HG02870 (cell line): ENCODE data around the gene VWA8.
"Not testable (repeated sequence)": the region's sequence is repeated elsewhere in the genome, so short reads cannot be mapped to it uniquely, and the experiment has no call there.

ENCODE experiments used
- ATAC-seq: cut with Tn5 transposase; IDR thresholded peaks from one replicate; pipeline ENCODE4 v1.9.1; 2021; ENCODE audit warnings: mild to moderate bottlenecking, moderate library complexity; ENCODE audit not compliant: unreplicated experiment

Gene VWA8

DNA sequence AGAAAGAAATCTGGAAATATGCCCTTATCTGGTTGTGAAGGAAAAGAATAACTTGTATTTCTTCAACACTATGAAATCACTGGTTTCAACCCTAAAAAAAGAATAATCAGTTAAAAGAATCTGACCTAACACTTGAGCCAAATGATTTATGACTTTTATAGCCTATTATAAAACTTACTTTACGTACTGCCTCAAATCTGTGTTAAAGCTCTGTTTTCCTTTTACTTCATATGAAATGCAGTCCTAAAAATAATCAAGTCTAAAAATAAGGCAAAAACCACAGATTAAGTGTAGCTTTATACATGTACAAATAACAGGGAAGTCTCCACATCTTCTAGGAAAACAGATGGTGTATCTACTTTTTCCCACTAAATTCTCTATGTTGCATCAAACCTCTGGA lies 101.3 kb downstream of the VWA8 start:
- no peak for ATAC-seq

DNA sequence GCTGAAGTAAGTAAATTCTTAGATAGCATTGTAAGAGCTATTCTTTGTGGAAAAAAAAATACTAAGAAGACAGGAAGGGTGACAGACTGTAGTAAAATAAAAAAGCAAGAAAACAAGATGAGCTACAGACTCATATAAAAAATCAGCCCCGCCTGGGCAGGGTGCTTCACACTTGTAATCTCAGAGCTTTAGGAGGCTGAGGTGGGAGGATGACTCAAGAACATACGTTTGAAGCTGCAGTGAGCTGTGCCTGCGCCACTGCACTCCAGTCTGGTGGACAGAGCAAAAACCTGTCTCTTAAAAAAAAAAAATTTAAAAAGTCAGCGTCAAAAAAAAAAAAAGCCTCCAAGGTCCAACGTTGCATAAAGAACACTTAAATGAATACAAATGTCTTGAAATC lies 102.1 kb downstream of the VWA8 start:
- ATAC-seq, result no peak

DNA sequence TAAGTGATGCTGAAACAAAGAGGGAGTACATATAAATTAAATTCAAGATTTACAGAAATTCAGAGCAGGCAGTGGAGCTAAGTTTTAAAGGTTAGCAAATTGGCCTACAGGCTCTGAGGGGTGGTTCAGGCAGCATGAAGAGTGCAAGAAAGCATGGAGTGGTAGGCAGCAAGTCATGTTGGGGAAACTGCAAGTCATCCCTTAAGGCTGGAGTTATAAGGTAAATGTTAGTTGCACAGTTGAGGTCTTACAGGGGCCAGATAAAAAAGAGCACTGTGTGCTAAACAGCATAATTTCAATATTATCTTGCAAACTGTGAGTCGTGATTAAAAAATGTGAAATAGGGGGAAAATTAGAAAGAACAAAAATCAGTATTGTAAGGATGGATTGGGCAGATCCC lies 106.2 kb downstream of the VWA8 start:
- ATAC-seq, result no peak

DNA sequence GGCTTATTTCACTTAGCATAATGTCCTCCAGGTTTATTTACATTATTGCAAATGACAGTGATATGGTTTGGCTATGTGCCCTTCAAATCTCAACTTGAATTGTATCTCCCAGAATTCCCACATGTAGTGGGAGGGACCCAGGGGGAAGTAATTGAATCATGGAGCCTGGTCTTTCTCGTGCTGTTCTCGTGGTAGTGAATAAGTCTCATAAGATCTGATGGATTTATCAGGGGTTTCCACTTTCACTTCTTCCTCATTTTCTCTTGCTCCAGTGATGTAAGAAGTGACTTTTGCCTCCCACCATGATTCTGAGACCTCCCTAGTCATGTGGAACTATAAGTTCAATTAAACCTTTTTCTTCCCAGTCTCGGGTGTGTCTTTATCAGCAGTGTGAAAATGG lies 109.6 kb downstream of the VWA8 start:
- ATAC-seq, result no peak

DNA sequence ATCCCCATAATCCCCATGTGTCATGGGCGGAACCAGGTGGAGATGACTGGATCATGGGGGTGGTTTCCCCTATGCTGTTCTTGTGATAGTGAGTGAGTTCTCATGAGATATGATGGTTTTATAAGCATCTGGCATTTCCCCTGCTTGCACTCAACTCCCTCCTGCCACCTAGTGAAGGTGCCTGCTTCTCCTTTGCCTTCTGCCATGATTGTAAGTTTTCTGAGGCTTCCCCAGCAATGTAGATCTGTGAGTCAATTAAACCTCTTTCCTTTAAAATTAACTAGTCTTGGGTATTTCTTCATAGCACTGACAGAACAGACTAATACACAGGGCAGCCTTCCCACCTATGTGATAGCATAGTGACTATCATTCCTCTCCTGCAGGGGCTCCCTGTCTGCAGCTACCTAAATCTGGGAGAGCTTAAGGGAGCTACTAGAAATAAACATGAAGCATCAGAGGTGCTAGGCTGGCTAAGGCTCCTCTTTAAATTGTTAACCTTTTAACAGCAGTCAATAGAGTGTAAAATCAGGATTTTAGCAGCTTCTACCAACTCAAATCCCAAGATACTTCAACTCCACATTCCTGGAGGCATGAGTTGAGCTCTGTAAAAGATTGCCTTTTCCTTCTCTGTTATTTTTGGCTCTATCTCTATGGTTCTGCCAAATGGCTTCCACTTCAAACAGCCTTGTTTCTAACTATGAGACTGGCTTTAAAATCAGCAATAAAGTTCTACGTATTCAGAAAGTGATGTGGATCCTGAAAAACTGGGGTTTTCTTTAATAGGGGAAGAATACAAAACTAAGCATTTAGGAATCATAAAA lies 112.3 kb downstream of the VWA8 start:
- no peak for ATAC-seq

DNA sequence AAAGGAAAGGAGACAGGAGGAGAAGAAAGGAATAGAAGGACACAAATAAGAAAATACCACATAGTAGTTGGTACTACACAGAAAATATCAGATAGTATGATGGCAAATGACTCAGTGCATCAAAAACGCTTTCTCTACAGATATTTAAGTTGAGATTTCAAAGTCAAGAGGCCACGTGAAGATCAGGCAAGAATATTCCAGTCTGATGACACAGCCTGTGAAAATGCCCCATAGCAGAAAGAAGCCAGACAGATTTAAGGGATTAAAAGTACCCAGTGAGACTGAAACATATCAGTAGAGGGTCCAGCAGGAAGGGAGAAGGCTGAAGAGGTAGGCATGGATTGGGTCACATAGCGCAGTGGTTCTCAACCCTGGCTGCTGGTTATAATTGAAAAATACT lies 113.7 kb downstream of the VWA8 start:
- no peak for ATAC-seq

DNA sequence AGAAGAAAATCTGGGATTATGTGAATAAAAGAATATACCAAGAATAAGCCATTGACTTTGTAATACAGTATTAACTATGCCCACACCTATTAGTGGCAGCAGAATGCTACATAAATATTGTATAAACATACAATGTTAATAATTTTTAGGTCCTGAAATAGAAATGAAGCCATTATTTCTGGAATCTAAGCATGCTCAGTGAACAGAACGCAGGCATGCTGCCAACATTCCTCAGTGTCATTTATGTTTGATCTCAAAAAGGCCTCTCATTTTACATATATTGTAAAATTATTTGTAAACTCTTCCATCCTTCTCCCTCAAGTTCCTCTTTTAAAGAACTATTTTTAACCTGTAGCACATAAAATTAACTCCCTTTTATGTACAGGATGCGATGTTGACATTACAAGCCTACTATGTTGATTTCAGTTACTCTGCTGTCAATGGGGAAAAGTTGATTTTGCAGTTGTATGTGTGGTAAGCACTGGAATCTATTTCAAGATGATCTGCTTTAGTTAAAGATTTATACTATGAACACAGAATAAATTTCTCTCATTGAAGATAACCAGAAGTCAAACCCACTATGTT lies 118.8 kb downstream of the VWA8 start:
- ATAC-seq, result no peak

DNA sequence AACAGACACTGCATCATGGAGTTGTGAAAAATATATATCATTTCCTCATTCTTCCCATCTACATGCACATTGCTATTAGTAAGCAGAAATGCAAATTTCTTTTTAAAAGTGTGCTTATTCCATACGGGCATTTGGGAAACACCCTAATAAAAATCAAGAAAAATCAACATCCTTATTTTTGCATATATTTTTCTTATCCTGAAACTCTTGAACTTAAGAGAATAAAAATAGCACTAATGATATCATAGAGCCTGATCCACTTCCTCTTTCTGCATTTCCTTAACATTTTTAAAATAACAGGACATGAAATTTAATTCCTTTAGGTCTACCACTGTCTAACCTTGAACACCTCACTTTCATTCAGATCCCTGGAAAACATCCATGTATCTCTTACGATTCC lies 123.3 kb downstream of the VWA8 start:
- no peak for ATAC-seq

DNA sequence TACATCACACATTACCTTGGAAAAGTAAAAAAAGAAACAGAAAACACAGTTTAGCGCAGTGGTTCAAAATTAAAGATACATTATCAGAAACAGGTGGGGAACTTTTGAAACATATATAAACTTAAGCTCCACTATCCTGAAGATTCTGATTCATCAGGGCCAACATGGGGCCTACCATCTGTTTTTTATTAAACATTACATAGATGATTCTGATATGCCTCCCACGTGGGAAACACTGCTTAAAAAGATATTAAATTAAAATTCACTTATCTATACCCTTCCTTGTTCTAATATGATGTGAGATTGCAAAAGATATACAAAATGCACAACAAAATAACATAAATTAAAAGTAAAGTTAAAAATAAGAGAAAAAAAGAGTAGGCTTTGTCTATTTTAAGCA lies 125.0 kb downstream of the VWA8 start:
- no peak for ATAC-seq

DNA sequence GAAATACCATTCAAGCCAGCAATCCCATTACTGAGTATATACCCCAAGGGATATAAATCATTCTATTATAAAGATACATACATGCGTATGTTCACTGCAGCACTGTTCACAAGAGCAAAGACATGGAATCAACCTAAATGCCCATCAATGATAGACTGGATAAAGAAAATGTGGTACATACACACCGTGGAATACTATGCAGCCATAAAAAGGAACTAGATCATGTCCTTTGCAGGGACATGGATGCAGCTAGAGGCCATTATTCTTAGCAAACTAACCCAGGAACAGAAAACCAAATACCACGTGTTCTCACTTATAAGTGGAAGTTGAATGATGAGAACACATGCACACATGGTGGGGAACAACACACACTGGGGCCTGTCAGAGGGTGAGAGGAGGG lies 126.2 kb downstream of the VWA8 start:
- ATAC-seq, result not testable (repeated sequence)

DNA sequence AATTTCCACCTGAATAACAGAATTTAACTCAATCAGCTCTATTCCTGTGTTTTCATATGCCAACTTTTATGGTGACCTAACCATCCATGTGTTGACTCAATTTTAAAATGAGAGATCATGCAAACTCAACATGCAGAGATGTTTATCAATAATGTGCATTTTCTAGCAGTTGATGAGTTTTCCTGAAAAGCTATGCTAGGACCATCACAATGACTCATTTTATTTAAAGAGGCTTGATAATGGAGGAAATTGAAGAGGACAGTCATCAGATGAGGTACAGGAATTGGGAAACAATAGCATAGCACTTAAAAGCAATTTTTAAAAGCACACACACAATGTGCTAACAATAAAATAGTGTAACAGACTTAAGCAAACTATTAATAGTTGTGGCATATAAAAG lies 127.1 kb downstream of the VWA8 start:
- ATAC-seq, result no peak

DNA sequence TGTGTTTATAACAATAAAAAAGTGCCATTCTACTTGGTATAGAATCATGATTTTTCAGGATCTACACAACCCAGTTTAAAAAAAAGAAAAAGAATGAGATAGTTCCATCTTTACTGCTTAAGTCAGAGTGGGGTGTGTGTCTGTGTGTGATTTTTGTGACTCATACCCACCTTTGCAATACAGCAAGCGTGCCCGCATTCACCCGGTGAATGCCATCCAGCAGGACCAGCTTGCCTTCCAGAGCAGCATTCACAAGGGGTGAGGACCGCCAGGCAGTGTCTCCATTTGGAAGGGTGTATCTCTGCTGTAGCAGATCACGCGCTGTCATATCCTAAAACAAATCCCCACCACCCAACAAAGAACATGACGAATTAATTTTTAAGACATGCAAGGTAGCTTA lies 127.7 kb downstream of the VWA8 start:
- ATAC-seq, result no peak

DNA sequence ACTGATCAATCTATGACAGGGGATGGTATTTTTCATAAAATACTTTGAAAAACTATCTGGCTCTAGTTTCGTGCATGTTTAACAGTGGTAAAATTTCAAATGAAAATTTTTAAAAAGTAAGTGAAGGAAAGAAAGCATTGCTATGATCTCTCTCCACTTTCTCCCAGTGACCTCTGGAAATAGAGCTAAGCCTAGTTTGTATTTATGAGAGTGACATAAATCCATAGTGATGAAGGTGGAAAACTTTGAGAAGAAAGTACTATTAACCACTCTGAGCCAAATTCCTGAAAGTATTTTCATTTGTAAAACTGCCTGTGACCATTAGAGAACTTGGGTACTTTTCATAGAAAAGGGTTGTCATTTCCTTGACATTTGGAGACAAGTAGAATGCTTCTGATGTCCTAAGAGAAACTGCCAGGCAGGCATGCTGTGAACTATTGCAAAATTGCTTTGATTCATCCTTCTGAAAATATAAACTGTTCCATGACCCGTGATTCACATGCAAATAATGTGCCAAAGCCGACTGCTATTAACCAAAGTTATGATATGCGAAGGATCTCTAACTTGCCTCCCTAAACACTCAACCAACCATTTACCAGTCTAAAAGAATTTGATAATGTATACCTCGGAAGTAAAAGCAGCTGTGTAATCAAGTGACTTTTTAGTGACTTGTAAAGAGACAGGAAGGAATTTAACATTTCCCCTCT lies 133.2 kb downstream of the VWA8 start:
- ATAC-seq, result no peak

DNA sequence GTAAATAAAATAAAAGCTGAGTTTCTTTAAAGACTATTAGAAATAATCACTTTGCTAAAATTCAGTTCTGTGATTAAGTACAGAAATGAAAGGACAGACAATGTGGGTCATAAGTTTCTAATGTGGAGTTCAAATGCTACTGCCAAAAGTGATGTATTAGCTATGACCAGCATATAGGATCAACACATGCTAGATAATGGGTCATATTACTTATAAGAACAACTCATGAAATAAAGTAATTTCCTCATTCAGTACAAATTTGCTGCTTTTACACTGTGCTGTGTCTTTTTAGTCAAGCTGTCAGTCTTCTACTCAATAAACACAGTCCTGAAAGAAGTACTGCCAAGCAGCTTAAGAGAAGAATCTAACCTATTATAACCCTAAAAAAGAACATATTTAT lies 135.2 kb downstream of the VWA8 start:
- no peak for ATAC-seq

DNA sequence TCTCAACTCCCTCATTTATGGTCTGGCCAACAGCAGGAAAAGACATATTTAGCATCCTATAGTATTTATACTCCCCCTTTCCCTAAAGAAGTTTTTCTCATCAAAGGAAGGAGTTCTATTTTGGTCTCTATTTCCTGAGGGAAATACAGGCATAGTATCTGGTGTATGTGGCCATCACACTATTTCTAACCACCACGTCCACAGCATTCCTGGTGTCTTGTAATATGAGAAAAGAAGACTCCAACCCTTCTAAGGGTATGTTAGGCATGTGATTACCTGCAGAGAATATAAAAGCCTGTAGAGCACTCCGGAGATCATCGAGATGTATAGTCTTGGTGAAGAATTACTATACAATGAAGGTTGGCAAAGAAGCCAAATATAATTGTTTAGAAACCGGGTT lies 137.4 kb downstream of the VWA8 start:
- no peak for ATAC-seq

DNA sequence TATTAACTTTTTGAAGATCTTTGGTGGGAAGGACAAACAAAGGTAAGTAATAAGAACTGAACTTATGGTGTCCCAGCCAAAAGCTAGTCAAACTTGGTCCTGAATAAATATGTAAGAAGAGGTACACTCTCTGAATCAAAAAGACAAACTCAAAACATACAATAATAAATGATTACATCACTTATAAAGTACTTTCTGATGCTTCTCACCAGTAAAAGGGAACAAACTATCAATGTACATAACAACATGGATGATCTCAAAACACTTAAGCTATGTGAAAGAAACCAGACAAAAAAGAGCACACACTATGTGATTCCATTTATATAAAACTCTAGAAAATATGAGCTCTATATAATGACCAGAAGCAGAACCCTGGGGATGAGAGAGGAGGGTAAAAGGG lies 138.3 kb downstream of the VWA8 start:
- no peak for ATAC-seq

DNA sequence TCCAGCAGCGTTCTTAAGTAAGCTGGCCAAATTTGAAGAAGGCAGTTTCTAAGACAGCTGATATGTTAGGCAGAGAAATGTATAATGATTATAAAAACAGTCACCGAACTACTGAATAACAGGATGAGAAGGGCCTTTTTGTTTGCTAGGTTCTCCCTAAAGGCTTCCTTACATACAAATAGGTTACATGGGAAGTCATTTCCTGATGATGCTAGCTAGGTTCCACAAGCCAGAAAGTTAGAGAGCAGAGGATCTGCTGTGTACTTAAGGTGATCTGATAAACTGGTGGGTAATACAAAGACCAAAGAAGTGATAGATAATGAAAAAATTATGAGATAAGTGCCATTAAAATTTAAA lies 139.7 kb downstream of the VWA8 start:
- no peak for ATAC-seq

DNA sequence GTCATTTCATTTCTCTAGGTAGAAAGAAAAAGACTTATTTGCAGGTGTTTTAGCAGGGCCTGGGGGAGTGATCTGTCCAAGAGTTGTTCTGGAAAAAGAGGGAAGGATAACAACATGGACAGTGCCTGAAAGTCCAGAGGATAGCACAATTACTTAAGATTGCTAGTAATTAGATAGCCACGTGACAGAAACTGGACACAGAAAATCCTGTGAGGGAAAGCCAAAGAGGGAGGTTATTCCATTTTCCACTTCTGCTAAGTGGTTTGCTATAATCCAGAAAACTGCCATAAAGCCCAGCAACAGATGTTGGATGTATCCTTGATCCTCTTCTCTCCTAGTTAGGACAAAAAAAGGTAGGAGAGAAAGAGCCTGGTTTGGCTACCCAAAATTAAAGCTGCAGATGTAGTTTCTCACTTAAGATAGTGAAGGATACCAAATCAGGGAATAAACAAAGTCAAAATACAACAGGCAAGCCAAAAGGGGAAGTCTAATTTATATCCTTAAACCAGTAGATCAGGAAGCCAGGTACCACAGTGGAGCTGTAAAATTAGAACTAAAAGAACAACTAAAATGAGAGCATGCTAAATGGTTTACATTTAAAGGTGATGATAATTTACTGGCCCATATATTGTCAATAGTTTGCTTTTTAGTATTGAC lies 140.2 kb downstream of the VWA8 start:
- no peak for ATAC-seq

DNA sequence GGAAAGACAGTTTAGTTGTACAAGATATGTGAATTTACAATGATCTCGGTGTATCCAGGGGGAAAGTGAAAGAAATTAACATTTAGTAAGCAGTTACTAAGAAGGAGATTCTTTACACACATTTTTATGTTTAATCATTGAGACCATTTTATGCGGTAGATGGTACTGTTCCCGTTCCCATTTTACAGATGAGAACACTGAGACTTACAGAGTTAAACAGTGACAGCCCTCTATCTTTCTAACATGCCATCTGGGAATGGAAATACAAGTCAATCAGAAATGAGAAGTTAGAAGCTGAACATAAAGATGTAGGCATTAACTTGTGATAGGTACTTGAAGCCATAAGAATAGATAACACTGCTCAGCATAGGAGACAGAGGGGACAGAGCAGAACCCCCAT lies 144.9 kb downstream of the VWA8 start:
- no peak for ATAC-seq

DNA sequence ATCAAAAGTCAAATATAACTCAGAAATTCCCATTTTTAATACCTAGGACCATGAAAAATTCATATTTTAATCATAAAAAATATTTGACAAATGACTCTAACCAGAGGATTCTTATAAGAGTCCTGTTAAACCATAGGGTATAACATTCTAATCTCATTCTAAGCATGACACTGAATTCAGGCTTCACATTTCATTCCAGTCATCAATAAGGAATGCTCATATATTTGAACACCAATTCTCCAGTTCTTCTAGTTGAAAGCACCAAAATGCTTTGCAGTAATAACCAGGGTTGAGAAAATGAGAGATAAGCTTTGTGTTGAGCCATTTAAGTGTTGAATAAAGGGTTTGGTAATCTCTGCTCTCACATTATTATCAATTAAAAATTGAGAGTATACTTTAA lies 147.5 kb downstream of the VWA8 start:
- no peak for ATAC-seq

DNA sequence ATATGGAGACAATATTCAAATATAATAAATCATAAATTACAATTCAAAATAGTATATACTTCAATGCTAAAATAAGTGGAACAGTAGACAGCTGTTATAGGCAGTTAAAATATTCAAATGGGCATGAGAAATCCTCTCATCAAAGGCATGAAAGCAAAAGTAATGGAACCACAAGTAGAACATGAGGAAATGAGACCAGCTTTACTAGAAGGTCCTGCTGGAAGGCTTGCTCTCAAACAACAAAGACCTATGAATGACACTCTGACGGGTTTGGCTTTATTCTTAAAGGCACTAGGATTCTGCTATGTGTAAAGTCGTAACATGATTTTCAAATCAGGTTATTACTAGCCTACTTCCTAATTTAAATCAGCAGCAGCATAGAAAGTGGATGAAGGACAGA lies 148.1 kb downstream of the VWA8 start:
- ATAC-seq, result peak; percentile 70

DNA sequence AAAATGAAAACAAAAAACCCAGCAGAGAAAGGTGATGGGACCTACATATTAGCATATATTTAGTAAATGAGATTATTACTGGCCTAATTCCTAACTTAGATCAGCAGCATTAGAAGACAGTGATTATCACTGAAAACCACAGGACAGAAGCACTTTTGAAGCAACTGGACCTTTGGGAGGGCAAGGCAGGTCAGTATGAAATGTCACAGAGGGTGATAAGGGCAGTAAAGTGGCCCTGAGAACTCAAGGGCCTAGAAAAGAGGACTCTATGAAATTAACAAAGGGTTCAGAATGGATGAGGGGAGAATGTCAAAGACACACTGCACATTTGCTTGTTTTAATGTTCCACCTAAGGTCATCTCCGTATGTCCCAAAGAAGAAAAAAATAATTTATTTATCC lies 148.7 kb downstream of the VWA8 start:
- no peak for ATAC-seq
